Adipocyte (in vitro differentiated cells): ENCODE results near the gene AGBL1.

Experiments
- DNase-seq: peaks from one replicate; pipeline ENCODE4 v3.0.0-alpha.2; 2015; ENCODE audit warnings: low read depth
- H3K27me3 ChIP-seq: replicated peaks from 2 replicates; pipeline ENCODE4 v1.7.0; 2013; ENCODE audit warnings: mild to moderate bottlenecking, low read length, moderate library complexity; ENCODE audit not compliant: control insufficient read depth, insufficient read depth
- H3K36me3 ChIP-seq: 2 replicates; pipeline ENCODE4 v1.7.0; 2013; ENCODE audit warnings: low read length, mild to moderate bottlenecking, moderate library complexity; ENCODE audit not compliant: control insufficient read depth, insufficient read depth, severe bottlenecking
- H3K4me1 ChIP-seq: 2 replicates; pipeline ENCODE4 v1.7.0; 2013; ENCODE audit warnings: mild to moderate bottlenecking, low read length, moderate library complexity; ENCODE audit not compliant: control insufficient read depth, insufficient read depth
- H3K4me3 ChIP-seq: 2 replicates; pipeline ENCODE4 v1.7.0; 2013; ENCODE audit warnings: mild to moderate bottlenecking, low read length, moderate library complexity
- H3K9ac ChIP-seq: 2 replicates; pipeline ENCODE4 v1.7.0; 2013; ENCODE audit warnings: mild to moderate bottlenecking, low read length, moderate library complexity
- H3K9me3 ChIP-seq: 2 replicates; pipeline ENCODE4 v1.7.0; 2013; ENCODE audit warnings: mild to moderate bottlenecking, low read length, moderate library complexity; ENCODE audit not compliant: control insufficient read depth

AGBL1 gene

GRCh38 chr15:86691091-86691663 is 611.5 kb downstream of the AGBL1 start:
- no peak overlapping the region for H3K9ac ChIP-seq
- no peak for DNase-seq
- H3K4me1 ChIP-seq = no peaks in the 10 kb centered on the region
- H3K4me3 ChIP-seq = no peak overlapping the region
- H3K36me3 ChIP-seq = no peaks in the 10 kb centered on the region
- H3K9me3 ChIP-seq = no peaks in the 10 kb centered on the region
- peaks cover 4% of the 10 kb centered on the region for H3K27me3 ChIP-seq

DNA sequence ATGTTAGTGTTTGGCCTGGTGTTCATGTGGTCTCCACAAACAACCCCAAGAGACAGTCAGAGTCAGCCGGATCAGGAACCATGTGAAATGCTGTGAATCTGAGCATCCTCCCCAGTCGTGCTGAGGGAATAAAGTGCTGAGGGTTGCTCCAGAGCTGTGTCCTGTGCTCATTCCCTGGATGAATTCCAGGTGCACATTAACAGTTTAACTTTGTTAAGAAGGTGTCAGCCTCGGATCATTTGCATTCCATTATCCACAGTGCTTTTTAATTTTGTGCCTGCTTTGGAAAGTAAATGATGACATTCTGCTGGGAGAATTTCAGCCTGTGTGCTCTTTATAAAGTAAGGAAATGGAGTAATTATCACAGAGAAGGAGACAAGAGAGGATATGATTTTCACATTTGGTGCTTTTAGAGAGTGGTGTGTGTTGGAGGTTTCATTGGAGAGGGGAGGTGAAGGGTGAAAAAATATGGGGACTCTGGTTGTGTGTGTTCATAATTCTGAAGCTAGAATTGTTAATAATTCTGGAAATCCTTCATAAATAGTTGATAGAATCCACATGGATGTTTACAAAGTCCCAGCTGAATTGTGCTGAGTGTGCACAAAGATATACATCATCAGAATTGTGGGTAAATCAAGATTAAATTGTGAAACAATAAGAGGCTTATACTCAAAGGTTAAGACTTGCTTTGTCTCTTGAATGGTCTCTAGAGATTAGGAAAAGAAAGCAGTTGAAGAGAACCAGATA is 621.4 kb downstream of the AGBL1 start:
- H3K27me3 ChIP-seq = no peaks in the 10 kb centered on the region
- H3K9ac ChIP-seq = no peak overlapping the region
- DNase-seq = no peak
- H3K4me1 ChIP-seq = no peaks in the 10 kb centered on the region
- peaks cover 3% of the 10 kb centered on the region for H3K9me3 ChIP-seq
- H3K36me3 ChIP-seq = no peaks in the 10 kb centered on the region
- H3K4me3 ChIP-seq = no peak overlapping the region

DNA sequence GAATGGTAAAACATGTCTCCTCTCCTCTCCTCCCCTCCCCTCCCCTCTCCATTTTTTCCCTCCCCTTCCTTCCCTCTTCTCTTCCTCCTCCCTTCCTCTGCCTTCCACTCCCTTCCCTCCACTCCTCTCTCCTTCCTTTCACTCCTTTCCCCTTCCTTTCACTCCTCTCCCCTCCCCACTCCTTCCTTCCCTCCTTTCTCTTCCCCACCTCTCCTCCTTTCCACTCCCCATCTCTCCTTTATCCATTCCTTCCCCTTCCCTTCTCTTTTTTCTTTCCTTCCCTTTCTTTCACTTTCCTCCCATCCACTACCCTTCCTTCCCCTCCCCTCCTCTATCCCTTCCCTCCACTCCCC is 621.9 kb downstream of the AGBL1 start:
- DNase-seq = no peak
- no peaks in the 10 kb centered on the region for H3K27me3 ChIP-seq
- no peak overlapping the region for H3K9ac ChIP-seq
- H3K4me3 ChIP-seq = no peak overlapping the region
- peaks cover under 1% of the 10 kb centered on the region for H3K9me3 ChIP-seq
- H3K4me1 ChIP-seq = no peaks in the 10 kb centered on the region
- H3K36me3 ChIP-seq = no peaks in the 10 kb centered on the region

- H3K9me3 ChIP-seq = no peaks in the 10 kb centered on the region
- H3K4me3 ChIP-seq = no peak overlapping the region
- H3K36me3 ChIP-seq = no peaks in the 10 kb centered on the region
- H3K27me3 ChIP-seq = no peaks in the 10 kb centered on the region
- H3K9ac ChIP-seq = no peak overlapping the region
- no peak for DNase-seq
- no peaks in the 10 kb centered on the region for H3K4me1 ChIP-seq
Measured at GRCh38 chr15:86706813-86707212, 627.1 kb downstream of the AGBL1 start.

DNA sequence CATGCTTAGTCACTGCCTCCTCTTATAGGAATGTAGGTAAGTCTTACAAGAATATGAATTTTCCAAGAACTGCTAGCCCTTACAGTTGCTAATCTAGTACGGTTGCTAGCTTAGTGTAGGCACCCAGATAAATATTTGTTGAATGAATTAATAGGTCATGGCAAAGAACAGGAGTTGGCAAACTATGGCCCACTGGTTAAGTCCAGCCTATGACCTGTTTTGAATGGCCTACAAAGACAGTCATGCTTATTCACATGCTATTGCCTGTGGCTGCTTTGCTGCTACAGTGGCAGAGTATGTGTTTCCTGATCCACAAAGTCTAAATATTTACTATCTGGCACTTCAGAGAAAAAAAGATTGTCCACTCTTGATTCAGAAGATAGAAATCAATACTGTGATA is 631.8 kb downstream of the AGBL1 start:
- DNase-seq = no peak
- Histone ChIP-seq H3K36me3 (no peaks in the 10 kb centered on the region), H3K9ac (no peak overlapping the region), H3K4me3 (no peak overlapping the region), H3K9me3 (no peaks in the 10 kb centered on the region), H3K4me1 (no peaks in the 10 kb centered on the region), H3K27me3 (no peaks in the 10 kb centered on the region)

DNA sequence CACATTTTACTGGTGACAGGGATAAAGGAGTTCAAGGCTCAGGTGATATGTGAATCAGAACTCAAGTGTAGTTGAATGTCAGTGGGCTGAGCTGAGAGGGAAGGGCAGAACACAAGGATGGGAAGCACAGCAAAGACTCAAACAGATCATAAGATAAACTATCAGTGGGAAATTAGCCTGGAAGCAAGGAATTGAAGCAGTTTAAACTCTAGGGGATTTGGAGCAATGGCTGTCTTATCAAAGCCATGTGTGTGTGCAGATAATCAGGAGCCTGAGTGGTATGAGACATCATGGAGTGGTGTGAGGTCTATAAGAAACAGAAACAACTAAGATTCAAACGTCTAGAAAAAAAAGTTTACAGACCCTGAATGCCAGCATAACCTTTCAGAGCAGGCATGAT is 634.6 kb downstream of the AGBL1 start:
- no peak for DNase-seq
- H3K36me3 ChIP-seq = no peaks in the 10 kb centered on the region
- H3K27me3 ChIP-seq = no peaks in the 10 kb centered on the region
- H3K9me3 ChIP-seq = peaks cover 3% of the 10 kb centered on the region
- no peaks in the 10 kb centered on the region for H3K4me1 ChIP-seq
- no peak overlapping the region for H3K4me3 ChIP-seq
- H3K9ac ChIP-seq = no peak overlapping the region

DNA sequence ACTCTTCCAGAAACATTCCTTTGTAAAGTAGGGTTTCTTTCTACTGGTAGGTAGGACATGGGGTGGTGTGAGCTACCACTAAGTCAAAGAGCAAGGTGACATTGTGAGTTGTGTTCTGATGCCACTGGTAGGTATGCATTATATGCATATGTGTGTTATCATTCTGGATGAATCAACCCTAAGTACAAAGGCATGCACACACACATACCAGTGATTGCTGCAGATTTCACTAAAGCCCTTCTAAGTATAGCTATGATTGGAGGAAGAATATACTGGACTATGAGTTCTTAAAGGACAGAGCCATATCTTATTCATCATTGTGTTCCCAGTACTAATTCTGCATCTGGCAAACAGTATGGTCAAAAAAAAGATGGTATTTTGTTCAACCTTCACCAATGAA is 646.0 kb downstream of the AGBL1 start:
- Histone ChIP-seq H3K4me1 (no peaks in the 10 kb centered on the region), H3K9me3 (no peaks in the 10 kb centered on the region), H3K27me3 (peaks cover 3% of the 10 kb centered on the region), H3K4me3 (no peak overlapping the region), H3K36me3 (no peaks in the 10 kb centered on the region), H3K9ac (no peak overlapping the region)
- DNase-seq = no peak

GRCh38 chr15:86735247-86736040 is 655.8 kb downstream of the AGBL1 start:
- DNase-seq = no peak
- Histone ChIP-seq H3K27me3 (no peaks in the 10 kb centered on the region), H3K36me3 (no peaks in the 10 kb centered on the region), H3K4me3 (no peak overlapping the region), H3K9ac (no peak overlapping the region), H3K4me1 (no peaks in the 10 kb centered on the region), H3K9me3 (no peaks in the 10 kb centered on the region)

- DNase-seq = no peak
- Histone ChIP-seq H3K9me3 (no peaks in the 10 kb centered on the region), H3K4me1 (no peaks in the 10 kb centered on the region), H3K9ac (no peak overlapping the region), H3K27me3 (peaks cover 3% of the 10 kb centered on the region), H3K36me3 (no peaks in the 10 kb centered on the region), H3K4me3 (no peak overlapping the region)
Measured at GRCh38 chr15:86741917-86742316, 662.2 kb downstream of the AGBL1 start.

- H3K9me3 ChIP-seq = no peaks in the 10 kb centered on the region
- H3K4me1 ChIP-seq = no peaks in the 10 kb centered on the region
- no peak for DNase-seq
- H3K36me3 ChIP-seq = no peaks in the 10 kb centered on the region
- no peak overlapping the region for H3K9ac ChIP-seq
- no peak overlapping the region for H3K4me3 ChIP-seq
- peaks cover 3% of the 10 kb centered on the region for H3K27me3 ChIP-seq
Measured at GRCh38 chr15:86743283-86743903, 663.7 kb downstream of the AGBL1 start.

GRCh38 chr15:86744198-86744780 is 664.6 kb downstream of the AGBL1 start:
- Histone ChIP-seq H3K27me3 (peaks cover 3% of the 10 kb centered on the region), H3K4me1 (no peaks in the 10 kb centered on the region), H3K4me3 (no peak overlapping the region), H3K9me3 (no peaks in the 10 kb centered on the region), H3K9ac (no peak overlapping the region), H3K36me3 (no peaks in the 10 kb centered on the region)
- no peak for DNase-seq
